ENCODE results near the gene AJAP1. TPM values are rescaled to one million over a fixed set of nuclear protein-coding genes. Genes with fewer than 3 reads are reported as not detected.

Gene AJAP1
- total and polyA plus RNA-seq, 2 experiments from 2014 or later, result not detected

DNA sequence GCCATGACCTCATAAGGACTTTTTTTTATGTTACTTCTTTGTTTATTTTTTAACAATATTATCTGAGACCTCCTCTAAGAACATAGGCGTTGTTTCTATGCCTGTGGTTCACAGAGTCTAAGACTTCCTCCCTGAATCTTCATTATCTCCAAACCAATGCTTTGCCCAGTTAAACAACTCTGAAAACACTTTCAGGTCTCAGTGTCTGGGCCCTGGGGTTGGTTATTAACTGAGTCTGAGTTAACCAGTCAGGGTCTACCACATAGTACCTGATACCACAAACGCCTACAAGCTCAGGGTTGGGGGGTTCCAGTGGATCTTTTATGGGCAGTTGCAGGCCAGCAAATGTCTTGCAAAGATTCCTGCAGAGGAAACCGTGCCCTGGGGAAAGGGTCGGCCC lies 138.2 kb downstream of the AJAP1 start:
- Histone ChIP-seq H3K9me2 (ENCODE audit: insufficient read depth) (no peaks in the 10 kb centered on the region), H3K4me3 (no peak overlapping the region), H4K20me1 (replicated peaks; ENCODE audit: insufficient read depth) (no peaks in the 10 kb centered on the region), H3K36me3 (ENCODE audit: insufficient read depth) (no peaks in the 10 kb centered on the region; the same call in 1 of the 2 replicates), H3F3A (replicated peaks; ENCODE audit: low read depth) (no peaks in the 10 kb centered on the region), H3K79me2 (replicated peaks; ENCODE audit: insufficient read depth) (no peaks in the 10 kb centered on the region), H3K27ac (ENCODE audit: low read depth) (no peak overlapping the region), H3K4me1 (ENCODE audit: insufficient read depth) (no peaks in the 10 kb centered on the region), H3K4me2 (no peak overlapping the region), H3K27me3 (ENCODE audit: insufficient read depth) (no peaks in the 10 kb centered on the region), H2AFZ (no peak overlapping the region)
- peaks cover 3% of the 10 kb centered on the region for H3K27me3 Mint-ChIP-seq (ENCODE audit: insufficient read depth, low read depth, poor library complexity)
- ATAC-seq (no peak), DNase-seq (ENCODE audit: low spot score) (no peak)
- H3K36me3 Mint-ChIP-seq (ENCODE audit: low read depth), result peaks cover 20% of the 10 kb centered on the region
- H3K9me3 Mint-ChIP-seq, result peaks cover 42% of the 10 kb centered on the region
- no peak overlapping the region for H3K4me3 Mint-ChIP-seq
- peaks cover 3% of the 10 kb centered on the region; the same call in 1 of the 3 replicates for H3K4me1 Mint-ChIP-seq
- no peak overlapping the region for H3K27ac Mint-ChIP-seq
- TF ChIP-seq NANOG (IDR thresholded peaks at IDR 0.05; ENCODE audit: borderline replicate concordance), result no peak
- no peak for TF ChIP-seq EZH2 (IDR thresholded peaks at IDR 0.05; ENCODE audit: low read depth, unreplicated experiment)
- TF ChIP-seq, protein P1, sequence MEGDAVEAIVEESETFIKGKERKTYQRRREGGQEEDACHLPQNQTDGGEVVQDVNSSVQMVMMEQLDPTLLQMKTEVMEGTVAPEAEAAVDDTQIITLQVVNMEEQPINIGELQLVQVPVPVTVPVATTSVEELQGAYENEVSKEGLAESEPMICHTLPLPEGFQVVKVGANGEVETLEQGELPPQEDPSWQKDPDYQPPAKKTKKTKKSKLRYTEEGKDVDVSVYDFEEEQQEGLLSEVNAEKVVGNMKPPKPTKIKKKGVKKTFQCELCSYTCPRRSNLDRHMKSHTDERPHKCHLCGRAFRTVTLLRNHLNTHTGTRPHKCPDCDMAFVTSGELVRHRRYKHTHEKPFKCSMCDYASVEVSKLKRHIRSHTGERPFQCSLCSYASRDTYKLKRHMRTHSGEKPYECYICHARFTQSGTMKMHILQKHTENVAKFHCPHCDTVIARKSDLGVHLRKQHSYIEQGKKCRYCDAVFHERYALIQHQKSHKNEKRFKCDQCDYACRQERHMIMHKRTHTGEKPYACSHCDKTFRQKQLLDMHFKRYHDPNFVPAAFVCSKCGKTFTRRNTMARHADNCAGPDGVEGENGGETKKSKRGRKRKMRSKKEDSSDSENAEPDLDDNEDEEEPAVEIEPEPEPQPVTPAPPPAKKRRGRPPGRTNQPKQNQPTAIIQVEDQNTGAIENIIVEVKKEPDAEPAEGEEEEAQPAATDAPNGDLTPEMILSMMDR (conservative IDR thresholded peaks at IDR 0.05; ENCODE audit: low read depth in 2 of 2), result no peak
- TF ChIP-seq STAT1 (IDR thresholded peaks at IDR 0.05; ENCODE audit: unreplicated experiment), result no peak
- no peak for TF ChIP-seq ETS1 (IDR thresholded peaks at IDR 0.05)
- TF ChIP-seq ZNF114 (CRISPR knock-in tag; IDR thresholded peaks at IDR 0.05), result no peak
- TF ChIP-seq, protein P2, sequence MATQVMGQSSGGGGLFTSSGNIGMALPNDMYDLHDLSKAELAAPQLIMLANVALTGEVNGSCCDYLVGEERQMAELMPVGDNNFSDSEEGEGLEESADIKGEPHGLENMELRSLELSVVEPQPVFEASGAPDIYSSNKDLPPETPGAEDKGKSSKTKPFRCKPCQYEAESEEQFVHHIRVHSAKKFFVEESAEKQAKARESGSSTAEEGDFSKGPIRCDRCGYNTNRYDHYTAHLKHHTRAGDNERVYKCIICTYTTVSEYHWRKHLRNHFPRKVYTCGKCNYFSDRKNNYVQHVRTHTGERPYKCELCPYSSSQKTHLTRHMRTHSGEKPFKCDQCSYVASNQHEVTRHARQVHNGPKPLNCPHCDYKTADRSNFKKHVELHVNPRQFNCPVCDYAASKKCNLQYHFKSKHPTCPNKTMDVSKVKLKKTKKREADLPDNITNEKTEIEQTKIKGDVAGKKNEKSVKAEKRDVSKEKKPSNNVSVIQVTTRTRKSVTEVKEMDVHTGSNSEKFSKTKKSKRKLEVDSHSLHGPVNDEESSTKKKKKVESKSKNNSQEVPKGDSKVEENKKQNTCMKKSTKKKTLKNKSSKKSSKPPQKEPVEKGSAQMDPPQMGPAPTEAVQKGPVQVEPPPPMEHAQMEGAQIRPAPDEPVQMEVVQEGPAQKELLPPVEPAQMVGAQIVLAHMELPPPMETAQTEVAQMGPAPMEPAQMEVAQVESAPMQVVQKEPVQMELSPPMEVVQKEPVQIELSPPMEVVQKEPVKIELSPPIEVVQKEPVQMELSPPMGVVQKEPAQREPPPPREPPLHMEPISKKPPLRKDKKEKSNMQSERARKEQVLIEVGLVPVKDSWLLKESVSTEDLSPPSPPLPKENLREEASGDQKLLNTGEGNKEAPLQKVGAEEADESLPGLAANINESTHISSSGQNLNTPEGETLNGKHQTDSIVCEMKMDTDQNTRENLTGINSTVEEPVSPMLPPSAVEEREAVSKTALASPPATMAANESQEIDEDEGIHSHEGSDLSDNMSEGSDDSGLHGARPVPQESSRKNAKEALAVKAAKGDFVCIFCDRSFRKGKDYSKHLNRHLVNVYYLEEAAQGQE (IDR thresholded peaks at IDR 0.05; ENCODE audit: unreplicated experiment), result no peak
- no peak for TF ChIP-seq ZNF462 (CRISPR knock-in tag; IDR thresholded peaks at IDR 0.05)
- TF ChIP-seq EZH2phosphoT487 (IDR thresholded peaks at IDR 0.05; ENCODE audit: unreplicated experiment), result no peak

Data from GM23338 (cell line).